HAP-1 (cell line): Measurements from ENCODE around the gene ZCCHC7.
"Not testable (repeated sequence)": the region's sequence is repeated elsewhere in the genome, so short reads cannot be mapped to it uniquely, and the experiment has no call there.

Source experiments
- DNase-seq, 2 experiments: peaks; one replicate each; pipeline ENCODE4 v3.0.0-alpha.2; 2016 to 2020; ENCODE audit warnings: low spot score in 2 of 2
- H3K27me3 ChIP-seq: fragments of 250-450 bp; sonication (Bioruptor Pico); 2 replicates; pipeline ENCODE4 v1.5.1; 2020; ENCODE audit warnings: low read depth, mild to moderate bottlenecking, moderate library complexity
- H3K36me3 ChIP-seq: fragments of 250-450 bp; sonication (Bioruptor Pico); replicated peaks from 2 replicates; pipeline ENCODE4 v1.5.1; 2020; ENCODE audit warnings: mild to moderate bottlenecking
- H3K4me1 ChIP-seq: fragments of 250-450 bp; sonication (Bioruptor Pico); 2 replicates; pipeline ENCODE4 v1.5.1; 2020; ENCODE audit warnings: mild to moderate bottlenecking
- H3K4me3 ChIP-seq: fragments of 250-450 bp; sonication (Bioruptor Pico); 2 replicates; pipeline ENCODE4 v1.5.1; 2020; ENCODE audit warnings: mild to moderate bottlenecking, moderate library complexity
- H3K9me3 ChIP-seq: fragments of 250-450 bp; sonication (Bioruptor Pico); 2 replicates; pipeline ENCODE4 v1.5.1; 2020; ENCODE audit warnings: mild to moderate bottlenecking, moderate library complexity
- in situ Hi-C: fragments of 300-500 bp; cut with MboI; formaldehyde crosslinking; loops from 3 replicates; pipeline ENCODE4 v1.14.3; 2020; ENCODE audit warnings: low sequenced_read_pairs, inconsistent platforms, mixed read lengths

ZCCHC7 gene

GRCh38 chr9:37297592-37297991, 177.2 kb downstream of the ZCCHC7 start:
- in situ Hi-C loops, result no loop called here
- Histone ChIP-seq H3K36me3 (no peaks in the 10 kb centered on the region), H3K9me3 (no peaks in the 10 kb centered on the region), H3K4me3 (no peak overlapping the region), H3K27me3 (no peaks in the 10 kb centered on the region), H3K4me1 (peaks cover 26% of the 10 kb centered on the region)
- no peak for DNase-seq

GRCh38 chr9:37300620-37301019, 180.2 kb downstream of the ZCCHC7 start:
- no peaks in the 10 kb centered on the region; the same call in 1 of the 2 replicates for H3K36me3 ChIP-seq
- no peak for DNase-seq
- H3K4me1 ChIP-seq, result peaks cover 1% of the 10 kb centered on the region; the same call in 1 of the 2 replicates
- no peak overlapping the region for H3K4me3 ChIP-seq
- in situ Hi-C loops, result no loop called here
- no peaks in the 10 kb centered on the region for H3K27me3 ChIP-seq
- no peaks in the 10 kb centered on the region for H3K9me3 ChIP-seq

GRCh38 chr9:37301042-37301853, 180.9 kb downstream of the ZCCHC7 start:
- Histone ChIP-seq H3K4me1 (no peaks in the 10 kb centered on the region), H3K36me3 (no peaks in the 10 kb centered on the region; the same call in 1 of the 2 replicates), H3K27me3 (no peaks in the 10 kb centered on the region), H3K9me3 (no peaks in the 10 kb centered on the region), H3K4me3 (no peak overlapping the region)
- DNase-seq, result no peak
- in situ Hi-C loops, result no loop called here

- H3K4me3 ChIP-seq, result no peak overlapping the region
- no peaks in the 10 kb centered on the region for H3K9me3 ChIP-seq
- in situ Hi-C loops, result no loop called here
- no peaks in the 10 kb centered on the region; the same call in 1 of the 2 replicates for H3K36me3 ChIP-seq
- H3K4me1 ChIP-seq, result no peaks in the 10 kb centered on the region
- H3K27me3 ChIP-seq, result no peaks in the 10 kb centered on the region
- no peak for DNase-seq
These were observed 181.4 kb downstream of the ZCCHC7 start for GRCh38 chr9:37301854-37302172.

GRCh38 chr9:37302277-37302676, 181.9 kb downstream of the ZCCHC7 start:
- no peak overlapping the region for H3K4me3 ChIP-seq
- in situ Hi-C loops, result no loop called here
- no peaks in the 10 kb centered on the region for H3K9me3 ChIP-seq
- no peaks in the 10 kb centered on the region; the same call in 1 of the 2 replicates for H3K36me3 ChIP-seq
- DNase-seq, result no peak
- no peaks in the 10 kb centered on the region for H3K4me1 ChIP-seq
- no peaks in the 10 kb centered on the region for H3K27me3 ChIP-seq

GRCh38 chr9:37303272-37303671, 182.9 kb downstream of the ZCCHC7 start:
- H3K27me3 ChIP-seq, H3K36me3 ChIP-seq, in situ Hi-C loops, H3K9me3 ChIP-seq, DNase-seq, H3K4me1 ChIP-seq, H3K4me3 ChIP-seq: not testable (repeated sequence)

- no peak overlapping the region for H3K4me3 ChIP-seq
- peaks cover 13% of the 10 kb centered on the region for H3K4me1 ChIP-seq
- H3K36me3 ChIP-seq, result no peaks in the 10 kb centered on the region; the same call in 1 of the 2 replicates
- in situ Hi-C loops, result no loop called here
- peak; percentile 26 to 37 for DNase-seq
- no peaks in the 10 kb centered on the region for H3K9me3 ChIP-seq
- no peaks in the 10 kb centered on the region for H3K27me3 ChIP-seq
These were observed 188.8 kb downstream of the ZCCHC7 start for GRCh38 chr9:37309136-37309535.

- DNase-seq, result no peak
- Histone ChIP-seq H3K27me3 (no peaks in the 10 kb centered on the region), H3K4me1 (peaks cover 13% of the 10 kb centered on the region), H3K36me3 (no peaks in the 10 kb centered on the region), H3K9me3 (no peaks in the 10 kb centered on the region), H3K4me3 (no peak overlapping the region)
- in situ Hi-C loops, result no loop called here
These were observed 191.7 kb downstream of the ZCCHC7 start for GRCh38 chr9:37311938-37312708.

- peak; percentile 27 to 56 for DNase-seq
- no peaks in the 10 kb centered on the region for H3K9me3 ChIP-seq
- H3K4me3 ChIP-seq, result no peak overlapping the region
- in situ Hi-C loops, result no loop called here
- no peaks in the 10 kb centered on the region for H3K36me3 ChIP-seq
- H3K27me3 ChIP-seq, result no peaks in the 10 kb centered on the region
- peaks cover 14% of the 10 kb centered on the region for H3K4me1 ChIP-seq
These were observed 203.9 kb downstream of the ZCCHC7 start for GRCh38 chr9:37324261-37324683.

- Histone ChIP-seq H3K9me3 (no peaks in the 10 kb centered on the region), H3K4me1 (peaks cover 14% of the 10 kb centered on the region), H3K27me3 (no peaks in the 10 kb centered on the region), H3K36me3 (no peaks in the 10 kb centered on the region), H3K4me3 (no peak overlapping the region)
- DNase-seq, result peak; percentile 76 to 84
- in situ Hi-C loops, result no loop called here
These were observed 204.5 kb downstream of the ZCCHC7 start for GRCh38 chr9:37324691-37325490.

GRCh38 chr9:37325778-37326177, 205.4 kb downstream of the ZCCHC7 start:
- no peak for DNase-seq
- no peaks in the 10 kb centered on the region for H3K36me3 ChIP-seq
- H3K4me3 ChIP-seq, result no peak overlapping the region
- H3K9me3 ChIP-seq, result no peaks in the 10 kb centered on the region
- peaks cover 18% of the 10 kb centered on the region for H3K4me1 ChIP-seq
- no peaks in the 10 kb centered on the region for H3K27me3 ChIP-seq
- in situ Hi-C loops, result no loop called here

GRCh38 chr9:37327553-37327952, 207.2 kb downstream of the ZCCHC7 start:
- DNase-seq, result no peak
- Histone ChIP-seq H3K4me3 (no peak overlapping the region), H3K27me3 (no peaks in the 10 kb centered on the region), H3K4me1 (peaks cover 23% of the 10 kb centered on the region), H3K9me3 (no peaks in the 10 kb centered on the region), H3K36me3 (no peaks in the 10 kb centered on the region)
- in situ Hi-C loops, result no loop called here

- Histone ChIP-seq H3K4me1 (peaks cover 22% of the 10 kb centered on the region), H3K36me3 (no peaks in the 10 kb centered on the region), H3K4me3 (no peak overlapping the region), H3K9me3 (no peaks in the 10 kb centered on the region), H3K27me3 (no peaks in the 10 kb centered on the region)
- DNase-seq, result no peak
- in situ Hi-C loops, result no loop called here
These were observed 208.3 kb downstream of the ZCCHC7 start for GRCh38 chr9:37328556-37329227.
